Coronary artery (tissue), 2 donors: ENCODE data around the gene VDAC1.
A peak's percentile ranks its signal among the peaks of the same experiment; 100 is the strongest.
"Not testable (repeated sequence)": the region's sequence is repeated elsewhere in the genome, so short reads cannot be mapped to it uniquely, and the experiment has no call there.

Source experiments
- DNase-seq: peaks from one replicate; pipeline ENCODE4 v3.0.0-alpha.2; 2017; ENCODE audit warnings: low spot score
- H3K27ac ChIP-seq, 2 donors: fragments of 200-600 bp; sonication (generic); one replicate each; pipeline ENCODE4 v1.5.1; 2016 to 2019
- H3K4me3 ChIP-seq: fragments of 200-600 bp; sonication (generic); 2 replicates; pipeline ENCODE4 v1.5.1; 2016; ENCODE audit warnings: mild to moderate bottlenecking, moderate library complexity
- TF ChIP-seq, protein P1 (sequence below): fragments of 200-600 bp; sonication (generic); IDR thresholded peaks from one replicate; pipeline ENCODE4 v1.5.1; 2019; ENCODE audit warnings: antibody characterized with exemption

Gene VDAC1

DNA sequence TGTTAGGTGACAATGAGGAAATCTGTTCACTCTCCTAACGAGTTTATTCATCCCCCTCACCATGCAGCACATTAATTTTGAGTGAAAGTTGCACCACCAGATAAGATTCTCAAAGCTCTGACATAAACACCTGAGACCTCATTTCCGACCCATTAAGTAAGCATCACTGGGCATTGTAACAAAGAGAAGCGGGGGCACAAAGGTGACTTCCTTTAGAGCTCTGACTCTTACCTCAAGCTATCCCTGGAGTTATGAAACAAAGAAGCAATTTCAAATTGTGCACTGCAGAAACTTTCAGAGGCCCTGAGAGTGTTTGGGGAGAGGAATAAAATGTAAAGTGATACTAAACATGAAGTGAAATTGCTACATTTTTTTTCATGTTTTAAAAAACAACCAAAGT lies 65.8 kb downstream of the VDAC1 start:
- DNase-seq = no peak

DNA sequence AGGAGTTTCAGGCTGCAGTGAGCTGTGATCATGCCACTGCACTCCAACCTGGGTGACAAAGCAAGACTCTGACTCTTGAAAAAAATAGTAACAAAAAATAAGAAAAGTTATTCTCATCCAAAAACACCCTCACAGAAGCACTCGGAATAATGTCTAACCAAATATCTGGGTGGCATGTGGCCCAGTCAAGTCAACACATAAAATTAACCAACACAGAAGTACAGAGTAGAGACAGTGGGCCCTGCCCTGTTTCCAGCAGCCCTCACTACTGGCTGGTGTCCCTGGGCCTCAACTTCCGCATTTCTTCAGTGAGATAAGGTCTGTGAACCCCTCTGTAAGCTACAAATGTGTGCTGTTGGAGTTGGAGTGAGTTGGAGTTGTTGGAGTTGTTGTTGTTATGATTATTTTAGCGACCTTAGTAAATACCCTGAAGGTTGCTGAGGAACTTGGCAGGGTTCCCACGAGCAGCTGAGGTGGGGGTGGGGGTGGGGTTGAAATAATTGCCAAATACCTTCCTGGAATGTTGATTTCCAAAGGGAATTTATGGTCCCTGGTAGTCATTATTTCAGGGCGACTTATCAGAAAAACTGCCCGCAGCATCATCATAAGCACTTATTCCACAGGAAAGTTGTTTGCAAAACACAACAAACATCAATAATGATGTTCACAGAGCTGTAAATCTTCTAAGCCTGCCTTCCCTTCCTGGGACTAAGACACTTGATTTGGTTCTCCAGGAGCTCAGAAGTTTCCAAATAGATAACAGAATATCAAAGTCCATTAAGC lies 66.5 kb downstream of the VDAC1 start:
- TF ChIP-seq, protein P1, sequence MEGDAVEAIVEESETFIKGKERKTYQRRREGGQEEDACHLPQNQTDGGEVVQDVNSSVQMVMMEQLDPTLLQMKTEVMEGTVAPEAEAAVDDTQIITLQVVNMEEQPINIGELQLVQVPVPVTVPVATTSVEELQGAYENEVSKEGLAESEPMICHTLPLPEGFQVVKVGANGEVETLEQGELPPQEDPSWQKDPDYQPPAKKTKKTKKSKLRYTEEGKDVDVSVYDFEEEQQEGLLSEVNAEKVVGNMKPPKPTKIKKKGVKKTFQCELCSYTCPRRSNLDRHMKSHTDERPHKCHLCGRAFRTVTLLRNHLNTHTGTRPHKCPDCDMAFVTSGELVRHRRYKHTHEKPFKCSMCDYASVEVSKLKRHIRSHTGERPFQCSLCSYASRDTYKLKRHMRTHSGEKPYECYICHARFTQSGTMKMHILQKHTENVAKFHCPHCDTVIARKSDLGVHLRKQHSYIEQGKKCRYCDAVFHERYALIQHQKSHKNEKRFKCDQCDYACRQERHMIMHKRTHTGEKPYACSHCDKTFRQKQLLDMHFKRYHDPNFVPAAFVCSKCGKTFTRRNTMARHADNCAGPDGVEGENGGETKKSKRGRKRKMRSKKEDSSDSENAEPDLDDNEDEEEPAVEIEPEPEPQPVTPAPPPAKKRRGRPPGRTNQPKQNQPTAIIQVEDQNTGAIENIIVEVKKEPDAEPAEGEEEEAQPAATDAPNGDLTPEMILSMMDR = no peak
- peak; percentile 36 for DNase-seq
- Histone ChIP-seq H3K4me3 (no peak overlapping the region), H3K27ac (no peak overlapping the region)

More for the DNA sequence above, 65.8 kb downstream of the VDAC1 start:
- TF ChIP-seq, protein P1 = no peak
- H3K4me3 ChIP-seq = no peak overlapping the region
- H3K27ac ChIP-seq = no peak overlapping the region

DNA sequence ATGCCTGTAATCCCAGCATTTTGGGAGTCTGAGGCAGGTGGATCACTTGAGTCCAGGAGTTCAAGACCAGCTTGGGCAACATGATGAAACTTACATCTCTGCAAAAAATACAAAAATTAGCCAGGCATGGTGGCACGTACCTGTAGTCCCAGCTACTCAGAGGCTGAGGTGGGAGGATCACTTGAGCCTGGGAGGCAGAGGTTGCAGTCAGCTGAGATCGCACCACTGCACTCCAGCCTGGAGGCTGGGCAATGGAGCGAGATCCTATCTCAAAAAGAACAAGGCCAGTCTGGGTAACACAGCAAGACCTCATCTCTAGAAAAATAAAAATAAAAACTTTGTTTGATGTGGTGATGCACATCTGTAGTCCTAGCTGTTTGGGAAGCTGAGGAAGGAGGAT lies 67.1 kb downstream of the VDAC1 start:
- H3K27ac ChIP-seq, DNase-seq, H3K4me3 ChIP-seq: not testable (repeated sequence)

DNA sequence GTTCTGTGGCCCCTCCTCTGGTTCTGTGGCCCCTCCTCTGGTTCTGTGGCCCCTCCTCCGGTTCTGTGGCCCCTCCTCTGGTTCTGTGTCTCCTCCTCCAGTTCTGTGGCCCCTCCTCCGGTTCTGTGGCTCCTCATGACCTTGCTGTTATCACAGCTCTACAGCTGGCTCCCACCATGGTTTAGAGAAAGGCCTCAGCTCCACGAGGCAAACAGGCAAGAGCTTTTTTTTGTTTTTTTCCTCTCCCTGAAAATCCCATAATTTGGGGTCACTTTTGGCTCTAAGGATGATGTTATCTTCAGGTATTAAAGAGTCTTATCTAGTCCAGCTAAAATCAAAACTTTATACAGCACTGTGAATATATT lies 68.1 kb downstream of the VDAC1 start:
- TF ChIP-seq, protein P1 = no peak
- no peak for DNase-seq
- Histone ChIP-seq H3K27ac (no peak overlapping the region), H3K4me3 (no peak overlapping the region)

DNA sequence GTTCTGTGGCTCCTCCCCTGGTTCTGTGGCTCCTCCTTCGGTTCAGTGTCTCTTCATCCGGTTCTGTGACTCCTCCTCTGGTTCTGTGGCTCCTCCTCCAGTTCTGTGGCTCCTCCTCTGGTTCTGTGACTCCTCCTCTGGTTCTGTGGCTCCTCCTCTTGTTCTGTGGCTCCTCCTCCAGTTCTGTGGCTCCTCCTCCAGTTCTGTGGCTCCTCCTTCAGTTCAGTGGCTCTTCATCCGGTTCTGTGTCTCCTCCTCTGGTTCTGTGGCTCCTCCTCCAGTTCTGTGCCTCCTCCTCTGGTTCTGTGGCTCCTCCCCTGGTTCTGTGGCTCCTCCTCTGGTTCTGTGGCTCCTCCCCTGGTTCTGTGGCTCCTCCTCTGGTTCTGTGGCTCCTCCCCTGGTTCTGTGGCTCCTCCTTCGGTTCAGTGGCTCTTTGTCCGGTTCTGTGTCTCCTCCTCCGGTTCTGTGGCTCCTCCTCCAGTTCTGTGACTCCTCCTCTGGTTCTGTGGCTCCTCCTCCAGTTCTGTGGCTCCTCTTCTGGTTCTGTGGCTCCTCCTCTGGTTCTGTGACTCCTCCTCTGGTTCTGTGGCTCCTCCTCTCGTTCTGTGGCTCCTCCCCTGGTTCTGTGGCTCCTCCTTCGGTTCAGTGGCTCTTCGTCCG lies 68.7 kb downstream of the VDAC1 start:
- H3K27ac ChIP-seq = not testable (repeated sequence)

DNA sequence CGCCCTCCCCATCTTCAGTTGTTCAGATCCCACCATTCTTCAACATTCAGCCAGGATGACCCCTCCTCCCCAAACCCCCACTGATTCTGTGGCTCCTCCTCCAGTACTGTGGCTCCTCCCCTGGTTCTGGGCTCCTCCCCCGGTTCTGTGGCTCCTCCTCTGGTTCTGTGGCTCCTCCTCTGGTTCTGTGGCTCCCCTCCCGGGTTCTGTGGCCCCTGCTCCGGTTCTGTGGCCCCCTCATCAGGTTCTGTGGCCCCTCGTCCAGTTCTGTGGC lies 69.2 kb downstream of the VDAC1 start:
- TF ChIP-seq, protein P1 = no peak
- no peak overlapping the region for H3K27ac ChIP-seq
- H3K4me3 ChIP-seq = no peak overlapping the region
- DNase-seq = no peak

More for the DNA sequence above, 68.7 kb downstream of the VDAC1 start:
- DNase-seq = peak; percentile 36
- H3K4me3 ChIP-seq = not testable (repeated sequence)

DNA sequence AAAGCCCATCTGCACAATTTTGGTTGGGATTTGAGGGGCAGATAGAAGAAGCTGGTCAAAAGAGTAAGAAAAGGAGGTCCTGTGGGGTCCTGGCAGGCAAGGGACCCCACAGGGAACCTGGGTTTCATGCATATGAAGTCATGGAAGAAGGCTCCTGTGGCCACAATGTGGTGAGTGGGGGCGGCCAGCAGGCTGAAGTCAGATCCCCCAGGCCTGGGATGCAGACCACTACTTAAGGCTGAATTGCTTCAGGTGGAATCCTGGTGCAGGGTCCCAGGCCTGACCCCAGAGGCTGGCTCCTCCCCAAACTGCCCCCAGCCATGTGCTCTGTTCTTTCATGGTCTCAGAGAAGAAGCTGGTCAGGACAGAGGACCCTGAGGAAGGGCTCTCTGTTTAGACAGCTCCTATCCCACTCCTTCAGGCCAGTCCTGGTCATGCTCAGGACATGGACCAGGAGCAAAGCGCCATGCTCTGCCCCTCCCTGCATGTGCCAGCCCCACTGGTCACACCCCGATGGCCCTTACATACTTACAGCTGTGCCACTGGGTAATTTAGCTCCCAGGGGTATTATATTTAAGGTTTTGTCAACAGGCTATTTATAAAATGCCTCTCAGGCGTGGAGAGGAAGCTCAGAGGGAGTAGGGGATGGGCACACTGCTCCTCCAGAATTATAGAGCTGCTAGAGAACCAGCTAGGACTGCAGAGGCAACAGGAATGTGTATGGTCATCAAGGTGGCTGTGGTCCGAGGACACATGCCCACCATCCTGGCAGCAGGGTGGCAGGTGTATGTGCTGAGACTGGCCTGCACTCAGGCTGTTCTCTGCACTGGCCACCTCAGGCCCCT lies 69.7 kb downstream of the VDAC1 start:
- TF ChIP-seq, protein P1 = no peak
- no peak for DNase-seq
- H3K27ac ChIP-seq = no peak overlapping the region
- no peak overlapping the region for H3K4me3 ChIP-seq

DNA sequence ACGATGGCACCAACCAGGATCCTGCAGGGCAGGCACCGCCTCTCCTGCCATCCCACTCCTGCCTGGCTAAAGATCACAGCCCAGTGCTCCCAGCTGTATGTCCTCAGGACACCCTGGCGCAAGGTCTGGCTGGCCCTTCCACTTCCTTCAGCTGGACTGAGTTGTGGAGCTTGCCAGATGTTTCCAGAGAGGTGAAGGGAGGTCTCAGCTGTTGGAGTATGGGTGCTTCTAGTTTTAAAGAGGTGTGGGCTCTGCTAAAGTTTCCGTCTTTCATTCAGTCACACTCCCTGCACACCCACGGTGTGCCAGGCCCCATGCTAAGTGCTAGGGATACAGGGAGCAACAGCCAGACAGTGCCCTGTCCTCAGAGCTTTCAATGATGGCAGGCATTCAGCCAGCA lies 70.5 kb downstream of the VDAC1 start:
- Histone ChIP-seq H3K4me3 (no peak overlapping the region), H3K27ac (no peak overlapping the region)
- TF ChIP-seq, protein P1 = no peak
- DNase-seq = no peak
